Epithelial cell of esophagus (primary cell): ENCODE measurements around the gene FAM204A.

Source experiments
- DNase-seq: peaks from one replicate; pipeline ENCODE4 v3.0.0; 2010; ENCODE audit warnings: low read depth
- H3K4me3 ChIP-seq: 2 replicates; pipeline ENCODE4 v1.5.1; 2011; ENCODE audit warnings: mild to moderate bottlenecking, low read length, control low read depth
- CTCF ChIP-seq: IDR thresholded peaks from 2 replicates; pipeline ENCODE4 v1.5.1; 2011; ENCODE audit warnings: low read depth, mild to moderate bottlenecking, low read length, control low read depth, inconsistent platforms; ENCODE audit not compliant: insufficient read depth; ENCODE audit errors: missing control alignments

Gene FAM204A

GRCh38 chr10:118290471-118290995, 51.6 kb downstream of the FAM204A start:
- peak; percentile 92 for DNase-seq
- H3K4me3 ChIP-seq, result no peak overlapping the region
- TF ChIP-seq CTCF, result no peak

DNA sequence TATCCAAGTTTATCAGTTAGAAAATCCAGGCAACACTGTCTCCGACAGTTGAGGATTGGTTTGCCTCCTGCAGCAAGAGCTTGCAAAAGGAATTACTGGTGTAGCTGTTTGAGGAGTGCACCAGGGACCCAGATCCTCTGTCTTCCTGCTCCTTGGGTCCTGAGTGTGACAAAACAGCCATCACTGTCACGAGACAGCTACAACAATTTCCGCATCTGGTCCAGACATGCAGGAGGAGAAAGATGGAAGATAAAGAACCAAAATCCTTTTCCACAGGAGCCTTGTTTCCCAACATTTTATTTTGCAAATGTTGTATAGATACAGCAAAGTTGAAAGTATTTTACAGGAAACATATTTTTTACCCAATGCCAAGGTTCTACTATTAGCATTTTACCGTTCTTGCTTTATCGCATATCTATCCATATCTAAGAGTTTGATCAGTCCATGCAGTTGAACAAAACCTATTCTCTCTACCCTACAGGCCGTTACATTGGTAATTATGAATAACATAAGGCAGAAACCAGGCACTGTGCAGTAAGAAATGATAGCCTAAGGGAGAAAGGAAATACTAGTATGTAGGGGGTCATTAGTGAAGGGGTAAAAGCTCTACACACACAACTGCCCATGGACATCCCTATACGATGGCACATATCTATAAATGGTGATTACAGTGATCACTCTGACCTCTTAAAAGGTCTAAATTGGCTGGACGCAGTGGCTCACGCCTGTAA, 54.9 kb downstream of the FAM204A start:
- H3K4me3 ChIP-seq, result no peak overlapping the region
- DNase-seq, result no peak
- TF ChIP-seq CTCF, result no peak

GRCh38 chr10:118286051-118286838, 55.9 kb downstream of the FAM204A start:
- no peak overlapping the region for H3K4me3 ChIP-seq
- DNase-seq, result no peak
- no peak for TF ChIP-seq CTCF

- TF ChIP-seq CTCF, result no peak
- DNase-seq, result no peak
- H3K4me3 ChIP-seq, result no peak overlapping the region
Observed at GRCh38 chr10:118282670-118283069, 59.5 kb downstream of the FAM204A start.

DNA sequence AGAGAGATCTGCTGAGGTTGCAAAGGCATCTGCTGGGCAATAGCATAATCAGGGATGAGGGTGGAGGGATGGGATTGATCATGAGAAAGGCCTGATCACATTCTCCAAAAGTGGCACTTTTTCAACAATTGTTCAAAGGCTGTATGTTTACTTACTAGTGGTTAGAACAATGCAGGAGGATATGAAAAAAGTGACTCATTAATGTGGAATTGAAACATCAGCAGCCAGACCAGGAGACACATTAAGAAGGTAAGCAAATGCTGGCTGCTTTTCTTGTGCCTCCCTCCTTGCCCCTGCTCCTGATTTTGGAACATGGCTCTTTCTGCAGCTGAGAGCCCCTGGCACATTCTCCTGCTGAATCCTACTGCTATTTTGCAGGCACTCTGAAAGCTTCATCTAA, 63.5 kb downstream of the FAM204A start:
- TF ChIP-seq CTCF, result no peak
- DNase-seq, result peak; percentile 67
- no peak overlapping the region for H3K4me3 ChIP-seq

DNA sequence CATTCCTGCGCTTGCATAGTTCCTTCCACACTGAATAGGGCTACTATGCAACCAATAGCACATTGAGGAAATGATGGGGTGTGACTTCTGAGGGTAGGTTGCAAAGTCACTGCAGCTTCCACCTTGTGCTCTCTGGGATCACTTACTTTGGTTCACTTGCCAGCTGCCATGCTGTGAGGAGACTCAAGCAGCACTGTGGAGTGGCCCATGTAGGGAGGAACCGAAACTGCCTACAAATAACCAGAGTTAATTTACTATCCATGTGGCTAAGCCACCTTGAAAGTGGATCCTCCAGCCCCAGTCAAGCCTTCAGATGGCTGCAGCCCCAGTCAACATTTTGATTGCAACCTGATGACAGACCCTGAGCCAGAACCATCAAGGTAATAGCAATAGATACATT, 64.3 kb downstream of the FAM204A start:
- no peak overlapping the region for H3K4me3 ChIP-seq
- DNase-seq, result no peak
- TF ChIP-seq CTCF, result no peak
